SU-DHL-6 (cell line): Measurements from ENCODE around the gene ERLIN1.

ENCODE experiments used
- CTCF ChIP-seq: fragments of 200-600 bp; sonication (generic); IDR thresholded peaks from one replicate; pipeline ENCODE4 v1.5.1; 2017; ENCODE audit warnings: antibody characterized with exemption, mild to moderate bottlenecking, low read length, moderate library complexity; ENCODE audit not compliant: insufficient read depth, poor library complexity, severe bottlenecking
- EZH2phosphoT487 ChIP-seq: fragments of 200-600 bp; sonication (generic), shearing (Covaris generic); conservative IDR thresholded peaks from 2 replicates; pipeline ENCODE4 v1.6.1; 2018; ENCODE audit warnings: mild to moderate bottlenecking, antibody characterized with exemption, low read length, moderate library complexity, mixed read lengths

- TF ChIP-seq CTCF (no peak), EZH2phosphoT487 (no peak)
These were observed 15.7 kb upstream of the ERLIN1 start for GRCh38 chr10:100201549-100201948.
